Skeletal muscle tissue (tissue), 4 donors: ENCODE measurements around the gene NAXE. TPM values are rescaled to one million over a fixed set of nuclear protein-coding genes. Genes with fewer than 3 reads are reported as not detected.
"Not testable (repeated sequence)": the region's sequence is repeated elsewhere in the genome, so short reads cannot be mapped to it uniquely, and the experiment has no call there.

Experiments used
- H3K27ac ChIP-seq: one replicate; pipeline ENCODE4 v1.7.0; 2013; ENCODE audit warnings: mild to moderate bottlenecking, low read depth, low read length, inconsistent platforms
- H3K27me3 ChIP-seq, 3 donors: one replicate each; pipeline ENCODE4 v1.7.0; 2013; ENCODE audit warnings: low read length in 3 of 3; ENCODE audit not compliant: control insufficient read depth in 3 of 3, insufficient read depth in 3 of 3
- H3K36me3 ChIP-seq, 3 donors: one replicate each; pipeline ENCODE4 v1.7.0; 2013; ENCODE audit warnings: low read length in 3 of 3; ENCODE audit not compliant: control insufficient read depth in 3 of 3, insufficient read depth in 3 of 3
- H3K4me1 ChIP-seq, 3 donors: one replicate each; pipeline ENCODE4 v1.7.0; 2013; ENCODE audit warnings: low read length in 3 of 3, mild to moderate bottlenecking in 3 of 3; ENCODE audit not compliant: control insufficient read depth in 3 of 3, insufficient read depth in 3 of 3
- H3K4me3 ChIP-seq, 3 donors: one replicate each; pipeline ENCODE4 v1.7.0; 2013; ENCODE audit warnings: low read length in 3 of 3
- H3K9ac ChIP-seq, 3 donors: one replicate each; pipeline ENCODE4 v1.7.0; 2013; ENCODE audit warnings: low read length in 3 of 3, mild to moderate bottlenecking in 3 of 3, moderate library complexity in 2 of 3, low read depth in 1 of 3
- H3K9me3 ChIP-seq, 3 donors: one replicate each; pipeline ENCODE4 v1.7.0; 2013; ENCODE audit warnings: low read length in 3 of 3; ENCODE audit not compliant: control insufficient read depth in 3 of 3
- total RNA-seq: library from RNA; depleted of rRNA; stranded (reverse); fragments of >200 nt; gene quantifications from one replicate; pipeline ENCODE4 v1.2.3, GENCODE V29; 2014
- donor health status: Osteomylitis.

Gene NAXE
- total RNA-seq, 1 donor from 2014 or later, result 27.1 TPM

DNA sequence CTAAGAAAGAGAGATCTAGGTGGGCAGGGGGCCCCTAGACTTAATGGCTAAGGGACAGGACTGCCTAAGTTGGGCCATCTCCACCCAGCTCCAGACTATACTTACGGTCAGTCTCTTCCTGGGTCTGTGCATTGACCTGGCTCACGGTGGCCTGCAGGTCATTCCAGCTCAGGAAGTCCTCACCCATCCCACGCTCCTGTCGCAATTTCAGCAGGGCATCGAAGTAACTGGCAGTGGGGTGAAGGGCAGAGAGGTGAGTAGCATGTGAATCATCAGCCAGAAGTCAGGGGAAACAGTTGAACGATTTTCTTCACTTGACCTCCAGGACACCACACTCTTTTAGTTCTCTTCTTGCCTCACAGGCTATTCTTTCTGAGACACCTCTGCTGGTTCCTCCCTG lies 39.7 kb upstream of the NAXE start:
- Histone ChIP-seq H3K4me1 (peaks cover 5 to 9% (median 7%) of the 10 kb centered on the region in 3 donors), H3K9me3 (no peaks in the 10 kb centered on the region), H3K4me3 (no peak overlapping the region), H3K27me3 (no peaks in the 10 kb centered on the region), H3K27ac (no peak overlapping the region), H3K9ac (no peak overlapping the region), H3K36me3 (no peaks in the 10 kb centered on the region)

GRCh38 chr1:156552518-156552917 lies 39.1 kb upstream of the NAXE start:
- no peaks in the 10 kb centered on the region for H3K27me3 ChIP-seq
- peaks cover 2 to 9% (median 3%) of the 10 kb centered on the region in 3 donors for H3K4me1 ChIP-seq
- H3K9ac ChIP-seq, result no peak overlapping the region
- no peak overlapping the region for H3K4me3 ChIP-seq
- H3K9me3 ChIP-seq, result no peaks in the 10 kb centered on the region
- H3K36me3 ChIP-seq, result no peaks in the 10 kb centered on the region
- H3K27ac ChIP-seq, result no peak overlapping the region

DNA sequence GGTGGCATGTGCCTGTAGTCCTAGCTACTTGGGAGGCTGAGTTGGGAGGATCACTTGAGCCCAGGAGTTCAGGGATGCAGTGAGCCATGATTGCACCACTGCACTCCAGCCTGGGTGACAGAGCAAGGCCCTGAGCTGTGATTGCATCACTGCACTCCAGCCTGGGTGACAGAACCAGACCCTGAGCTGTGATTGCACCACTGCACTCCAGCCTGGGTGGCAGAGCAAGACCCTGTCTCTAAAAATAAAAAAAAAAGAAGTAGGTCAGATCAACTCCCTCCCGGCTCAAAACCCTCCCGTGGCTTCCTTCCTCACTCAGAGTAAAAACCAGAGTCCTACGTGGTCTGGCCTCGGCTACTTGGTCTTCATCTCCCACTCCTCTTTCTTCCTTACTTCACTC lies 38.6 kb upstream of the NAXE start:
- H3K4me1 ChIP-seq, H3K9ac ChIP-seq, H3K27ac ChIP-seq, H3K4me3 ChIP-seq, H3K9me3 ChIP-seq, H3K27me3 ChIP-seq, H3K36me3 ChIP-seq: not testable (repeated sequence)

DNA sequence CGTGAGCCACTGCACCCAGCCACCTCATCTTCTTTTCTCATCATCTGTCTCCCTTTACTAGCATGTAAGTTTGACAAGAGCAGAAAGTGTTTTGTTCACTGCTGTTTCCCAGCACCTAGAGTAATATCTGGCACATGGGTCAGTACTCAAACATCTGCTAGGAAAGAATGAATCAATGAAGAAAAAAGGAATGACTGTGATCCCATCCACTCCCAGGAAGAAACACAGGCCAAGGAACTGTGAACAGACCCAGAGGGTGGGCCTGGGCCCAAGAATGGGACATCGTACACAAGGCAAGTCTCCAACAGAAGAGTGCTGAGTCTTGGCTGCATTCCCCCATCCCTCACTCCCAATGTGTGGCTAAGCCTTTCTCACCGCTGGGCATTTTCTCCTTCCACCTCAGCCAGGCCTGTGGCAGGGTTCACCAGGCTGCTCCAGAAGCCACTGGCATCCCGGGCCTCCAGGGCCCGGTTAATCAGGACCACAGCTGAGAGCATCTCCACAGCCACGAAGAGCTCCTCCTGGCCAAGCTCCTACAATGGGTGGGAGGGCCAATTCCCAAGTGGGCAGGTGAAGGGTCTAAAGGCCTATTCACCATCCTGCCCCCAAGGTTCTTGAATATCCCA lies 37.6 kb upstream of the NAXE start:
- peaks cover 0 to 9% (median 0%) of the 10 kb centered on the region in 3 donors for H3K4me1 ChIP-seq
- no peaks in the 10 kb centered on the region for H3K9me3 ChIP-seq
- no peak overlapping the region for H3K9ac ChIP-seq
- H3K27ac ChIP-seq, result no peak overlapping the region
- no peaks in the 10 kb centered on the region for H3K27me3 ChIP-seq
- H3K36me3 ChIP-seq, result no peaks in the 10 kb centered on the region
- no peak overlapping the region for H3K4me3 ChIP-seq

GRCh38 chr1:156554971-156555370 lies 36.6 kb upstream of the NAXE start:
- Histone ChIP-seq H3K27ac (no peak overlapping the region), H3K4me1 (peaks cover 0 to 6% (median 0%) of the 10 kb centered on the region in 3 donors), H3K4me3 (no peak overlapping the region), H3K36me3 (no peaks in the 10 kb centered on the region), H3K9ac (no peak overlapping the region), H3K27me3 (no peaks in the 10 kb centered on the region), H3K9me3 (no peaks in the 10 kb centered on the region)

- Histone ChIP-seq H3K27me3 (no peaks in the 10 kb centered on the region), H3K9me3 (no peaks in the 10 kb centered on the region), H3K4me3 (no peak overlapping the region), H3K9ac (no peak overlapping the region), H3K27ac (no peak overlapping the region), H3K4me1 (peaks cover 0 to 3% (median 0%) of the 10 kb centered on the region in 3 donors), H3K36me3 (no peaks in the 10 kb centered on the region)
These were observed 35.9 kb upstream of the NAXE start for GRCh38 chr1:156555715-156556114.

- Histone ChIP-seq H3K9me3 (no peaks in the 10 kb centered on the region), H3K27me3 (no peaks in the 10 kb centered on the region), H3K27ac (no peak overlapping the region), H3K4me1 (peaks cover 0 to 3% (median 0%) of the 10 kb centered on the region in 3 donors), H3K36me3 (no peaks in the 10 kb centered on the region), H3K9ac (no peak overlapping the region), H3K4me3 (no peak overlapping the region)
These were observed 35.2 kb upstream of the NAXE start for GRCh38 chr1:156556354-156556753.

DNA sequence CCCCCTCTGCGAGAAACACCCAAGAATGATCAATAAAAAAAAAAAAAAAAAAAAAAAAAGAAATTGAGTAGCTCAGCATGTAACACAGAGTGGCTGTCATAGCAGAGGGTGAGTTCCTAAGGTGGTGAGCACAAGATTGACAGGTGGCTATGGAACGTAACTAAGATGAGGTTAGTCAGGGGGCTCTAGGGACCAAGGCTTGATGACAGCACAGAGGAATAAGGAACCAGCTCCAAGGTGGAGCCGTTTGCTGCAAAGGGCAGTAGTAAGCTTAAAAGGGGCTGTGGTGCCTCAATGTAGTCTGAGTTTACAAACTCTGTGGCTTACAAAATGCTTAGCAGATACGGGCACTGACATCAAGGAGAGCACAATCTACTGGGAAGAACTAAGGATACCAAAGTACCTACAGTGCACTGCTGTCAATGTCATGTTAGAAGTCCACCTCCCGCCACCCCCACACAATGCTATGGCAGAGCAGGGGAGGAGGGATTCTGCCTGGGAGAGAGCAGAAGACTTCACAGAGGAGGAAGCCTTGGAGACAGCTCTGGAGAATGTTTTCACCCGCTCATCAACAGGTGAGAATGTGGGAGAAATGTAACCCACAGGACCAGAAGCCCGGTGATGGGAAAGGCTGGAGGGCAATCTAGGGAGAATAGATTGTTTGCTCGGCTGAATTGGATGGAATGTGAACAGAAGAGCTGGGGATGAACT lies 32.3 kb upstream of the NAXE start:
- H3K9ac ChIP-seq, result no peak overlapping the region
- H3K27me3 ChIP-seq, result no peaks in the 10 kb centered on the region
- H3K27ac ChIP-seq, result no peak overlapping the region

GRCh38 chr1:156559797-156560385 lies 31.7 kb upstream of the NAXE start:
- H3K36me3 ChIP-seq, result no peaks in the 10 kb centered on the region
- peaks cover 0 to 3% (median 0%) of the 10 kb centered on the region in 3 donors for H3K4me1 ChIP-seq
- no peaks in the 10 kb centered on the region for H3K9me3 ChIP-seq
- H3K27ac ChIP-seq, result no peak overlapping the region
- H3K4me3 ChIP-seq, result no peak overlapping the region
- no peak overlapping the region for H3K9ac ChIP-seq
- no peaks in the 10 kb centered on the region for H3K27me3 ChIP-seq

More for the DNA sequence above, 32.3 kb upstream of the NAXE start:
- no peaks in the 10 kb centered on the region for H3K9me3 ChIP-seq
- no peaks in the 10 kb centered on the region for H3K36me3 ChIP-seq
- H3K4me1 ChIP-seq, result peaks cover 0 to 3% (median 0%) of the 10 kb centered on the region in 3 donors
- H3K4me3 ChIP-seq, result no peak overlapping the region

GRCh38 chr1:156560585-156561163 lies 30.9 kb upstream of the NAXE start:
- Histone ChIP-seq H3K9me3 (no peaks in the 10 kb centered on the region), H3K27me3 (no peaks in the 10 kb centered on the region), H3K27ac (no peak overlapping the region)

More at GRCh38 chr1:156560585-156561163, 30.9 kb upstream of the NAXE start:
- no peaks in the 10 kb centered on the region for H3K36me3 ChIP-seq
- no peak overlapping the region for H3K9ac ChIP-seq
- peaks cover 0 to 3% (median 0%) of the 10 kb centered on the region in 3 donors for H3K4me1 ChIP-seq
- no peak overlapping the region for H3K4me3 ChIP-seq
